ENCODE data around the gene PPIF. TPM values are rescaled to one million over a fixed set of nuclear protein-coding genes. Genes with fewer than 3 reads are reported as not detected.

The PPIF gene
- total RNA-seq, 1 donor from 2014 or later, result 29.7 TPM

DNA sequence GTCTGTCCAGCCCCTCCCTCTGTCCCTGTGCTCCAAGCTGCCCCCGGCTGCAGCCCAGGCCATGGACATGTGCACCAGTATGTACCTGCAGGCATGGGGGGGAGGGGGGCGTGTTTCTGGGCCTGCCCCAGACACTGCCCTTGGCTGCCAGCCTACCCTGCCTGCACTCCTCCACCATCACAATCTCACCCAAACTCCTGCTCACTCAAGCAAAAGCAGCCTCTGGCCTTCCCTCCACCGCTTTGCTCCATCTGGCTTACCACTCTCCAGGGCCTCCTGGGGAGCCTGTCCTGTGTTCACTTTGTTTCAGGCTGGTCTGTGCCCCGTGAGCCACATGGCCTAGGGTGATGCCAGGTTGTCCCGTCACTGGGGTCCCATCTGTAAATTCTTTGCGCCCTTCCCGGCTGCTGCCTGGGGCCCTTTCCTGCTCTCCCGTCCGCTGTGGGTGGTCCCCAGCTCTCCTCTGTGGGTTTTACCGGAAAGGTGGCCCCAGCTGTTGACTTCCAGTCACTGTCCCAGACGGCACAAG, 33.3 kb upstream of the PPIF start:
- no peak for DNase-seq

DNA sequence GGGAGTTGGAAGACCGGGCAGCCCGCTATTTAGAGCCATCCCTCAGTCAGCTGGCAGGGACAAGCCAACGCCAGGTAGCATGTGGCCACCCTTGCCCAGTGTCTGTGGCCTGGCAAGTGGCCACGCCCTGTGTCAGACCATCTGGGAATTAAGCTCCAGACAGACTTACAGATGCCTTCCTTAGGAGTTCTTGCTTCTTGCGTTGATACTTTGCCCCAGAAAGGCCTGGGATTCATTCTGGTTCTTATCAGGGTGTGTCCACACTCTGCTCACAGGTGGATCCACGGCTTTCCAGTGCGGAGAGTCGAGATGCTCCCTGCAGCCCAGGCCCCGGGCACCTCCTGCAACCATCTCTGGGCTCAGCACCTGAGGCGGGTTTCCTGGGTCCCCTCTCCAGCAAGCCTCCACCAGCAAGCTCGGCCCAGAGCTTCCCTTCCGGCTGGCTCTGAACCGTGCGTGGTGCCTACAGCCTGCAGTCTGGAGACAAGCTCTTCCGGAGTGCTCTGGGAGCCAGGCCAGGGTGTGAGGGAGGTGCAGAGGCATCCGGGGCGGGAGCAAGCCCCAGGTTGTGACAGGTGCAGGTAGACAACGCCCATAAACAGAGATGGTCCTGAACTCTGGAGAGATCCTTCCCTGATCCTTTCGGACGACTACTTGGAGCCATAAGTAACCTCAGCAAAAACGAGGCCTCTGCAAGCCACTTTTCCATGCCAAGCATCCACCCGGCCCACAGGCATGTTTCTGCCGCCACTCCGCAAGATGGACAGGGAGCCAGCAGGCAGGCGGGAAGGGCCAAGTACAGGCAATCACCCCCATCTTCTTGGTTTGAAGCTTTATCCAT, 32.3 kb upstream of the PPIF start:
- no peak for DNase-seq

DNA sequence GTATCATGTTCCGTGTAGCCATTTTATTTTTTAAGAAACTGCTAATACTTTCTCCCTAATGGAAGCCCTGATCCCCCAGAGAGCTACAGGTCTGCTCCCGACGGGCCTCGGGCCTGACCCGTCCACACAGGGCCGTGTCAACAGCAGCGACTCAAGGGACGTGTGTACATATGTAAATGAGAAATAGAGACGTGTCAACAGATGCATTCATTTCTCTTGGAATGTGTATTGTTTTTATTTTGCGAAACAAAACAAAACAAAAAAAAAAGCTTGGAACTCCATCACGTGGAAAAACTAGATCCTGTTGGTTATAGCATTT, 31.7 kb upstream of the PPIF start:
- DNase-seq, result no peak

DNA sequence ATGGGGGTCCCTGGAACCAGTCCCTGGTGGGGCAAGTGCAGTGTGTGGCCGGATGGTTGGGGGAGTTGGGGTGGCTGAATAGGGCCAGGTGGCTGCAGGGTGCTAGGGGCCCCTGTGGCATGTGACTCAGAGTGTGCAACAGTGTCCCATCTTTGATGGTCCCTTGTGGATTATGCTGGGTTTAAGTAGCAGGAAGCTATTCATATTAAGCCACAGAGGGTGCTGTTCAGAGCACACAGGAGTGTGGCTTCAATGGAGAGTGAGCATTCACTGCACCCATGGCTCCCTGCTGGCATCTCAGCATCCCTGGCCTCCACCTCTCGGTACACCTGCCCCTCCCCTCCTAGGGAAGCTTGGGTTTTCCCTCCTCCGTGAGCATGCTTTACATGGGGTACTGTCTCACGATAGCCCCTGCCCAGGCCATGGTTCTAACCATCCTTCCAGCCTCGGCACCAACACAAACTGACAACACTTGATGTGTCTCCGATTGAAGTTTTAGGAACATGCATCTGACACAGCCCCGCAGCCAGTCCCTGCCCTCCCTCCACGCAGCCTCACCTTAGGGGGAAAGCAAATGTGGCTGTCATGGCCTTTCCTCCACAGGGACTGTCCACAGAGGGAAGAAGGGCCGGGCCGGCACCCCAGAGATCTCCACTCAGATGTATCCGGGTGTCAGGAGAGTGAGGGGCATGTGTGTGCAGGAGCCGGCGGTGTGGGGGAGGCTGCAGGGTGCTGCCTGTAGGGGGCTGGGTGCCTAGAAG, 30.4 kb upstream of the PPIF start:
- no peak for DNase-seq

DNA sequence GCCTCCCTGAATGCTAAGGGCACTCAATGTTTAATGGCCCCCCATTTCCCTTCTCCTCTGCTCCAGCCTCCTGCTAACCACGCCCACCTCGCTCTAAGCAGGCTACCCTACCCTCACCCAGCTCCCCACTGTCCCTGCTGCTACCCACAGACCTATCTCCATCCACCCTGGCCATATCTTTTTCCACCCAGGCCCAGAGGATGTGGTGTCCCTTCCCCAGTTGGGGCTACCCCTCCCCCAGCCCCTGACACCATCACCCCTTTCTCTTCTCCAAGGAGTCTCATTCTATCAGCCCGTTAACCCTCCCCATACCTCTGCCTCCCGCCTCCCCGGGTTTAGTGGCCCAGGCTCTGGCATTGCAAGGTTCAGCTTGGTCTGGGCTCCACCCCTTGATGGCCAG, 28.9 kb upstream of the PPIF start:
- DNase-seq, result no peak

DNA sequence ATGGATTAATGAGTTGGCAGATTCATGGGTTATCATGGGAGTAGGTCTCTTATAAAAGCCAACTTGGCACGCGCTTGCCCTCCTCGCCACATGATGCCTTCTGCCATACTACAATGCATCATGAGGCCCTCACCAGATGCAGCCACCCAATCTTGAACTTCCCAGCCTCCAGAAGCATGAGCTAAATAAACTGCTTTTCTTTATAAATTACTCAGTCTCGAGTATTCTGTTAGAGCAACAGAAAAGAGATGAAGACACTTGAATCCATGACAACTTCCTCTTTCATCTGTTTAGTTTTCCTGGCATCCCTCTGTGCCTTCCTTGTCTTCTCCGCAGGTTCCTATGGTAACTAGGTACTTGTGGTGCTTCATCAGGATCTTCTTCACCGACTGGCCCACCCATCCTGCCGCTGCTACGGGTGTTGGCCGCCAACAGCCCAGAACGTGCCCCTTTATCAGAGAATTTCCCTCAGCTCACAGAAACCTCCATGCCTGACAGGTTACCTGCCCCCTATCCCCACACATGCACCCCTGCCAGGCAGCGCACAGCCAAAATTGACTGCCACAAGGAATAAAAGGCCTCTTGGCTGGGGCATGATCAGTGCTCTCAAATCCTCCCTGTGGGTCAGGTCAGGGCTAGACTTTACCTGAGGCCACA, 28.0 kb upstream of the PPIF start:
- no peak for DNase-seq

DNA sequence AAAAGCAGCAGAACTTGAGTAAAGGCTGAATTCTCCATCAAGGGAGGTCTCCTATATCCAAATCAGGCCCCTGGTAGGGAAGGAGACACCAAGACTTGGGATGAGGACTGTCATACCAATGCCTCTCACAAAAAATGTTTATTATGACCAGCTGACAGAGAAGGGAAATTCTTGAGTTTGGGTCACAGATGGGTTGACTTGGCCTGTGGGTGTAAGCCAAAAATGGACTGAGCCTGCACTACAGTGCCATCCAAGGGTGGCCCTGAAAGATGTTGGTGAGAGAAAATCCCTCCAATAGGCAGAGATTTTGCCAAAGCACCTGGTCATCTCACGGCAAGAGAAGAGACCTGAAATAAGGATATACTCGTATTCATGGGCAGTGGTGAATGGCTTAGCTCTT, 27.0 kb upstream of the PPIF start:
- DNase-seq, result no peak

DNA sequence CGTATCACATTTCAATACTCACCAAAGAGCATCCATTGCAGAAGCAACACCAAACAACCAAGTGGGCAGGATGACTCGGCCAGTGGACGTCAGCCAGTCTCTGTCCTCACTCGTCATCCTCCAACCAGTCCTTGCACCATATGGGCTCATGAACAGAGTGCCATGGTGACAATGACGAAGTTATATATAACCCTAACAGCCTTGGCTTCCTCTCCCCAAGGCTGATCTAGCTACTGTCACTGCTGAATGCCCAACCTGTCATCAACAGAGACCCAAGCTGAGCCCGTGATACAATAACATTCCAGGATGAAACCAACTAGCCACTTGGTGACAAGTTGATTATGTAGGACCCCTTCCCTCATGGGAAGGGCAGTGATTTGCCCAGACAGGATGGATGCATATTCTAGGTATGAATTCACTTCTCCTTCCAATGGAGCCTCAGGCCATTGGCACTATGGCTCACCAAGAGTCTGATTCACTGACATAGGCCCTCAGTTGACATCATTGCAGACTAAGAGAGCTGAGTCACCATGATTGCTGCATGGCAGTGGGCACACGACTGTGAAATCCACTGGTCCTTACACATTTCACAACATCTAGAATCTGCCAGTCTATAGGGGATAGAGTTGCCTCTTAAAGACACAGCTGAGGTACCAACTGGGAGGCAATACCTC, 26.3 kb upstream of the PPIF start:
- DNase-seq, result no peak

DNA sequence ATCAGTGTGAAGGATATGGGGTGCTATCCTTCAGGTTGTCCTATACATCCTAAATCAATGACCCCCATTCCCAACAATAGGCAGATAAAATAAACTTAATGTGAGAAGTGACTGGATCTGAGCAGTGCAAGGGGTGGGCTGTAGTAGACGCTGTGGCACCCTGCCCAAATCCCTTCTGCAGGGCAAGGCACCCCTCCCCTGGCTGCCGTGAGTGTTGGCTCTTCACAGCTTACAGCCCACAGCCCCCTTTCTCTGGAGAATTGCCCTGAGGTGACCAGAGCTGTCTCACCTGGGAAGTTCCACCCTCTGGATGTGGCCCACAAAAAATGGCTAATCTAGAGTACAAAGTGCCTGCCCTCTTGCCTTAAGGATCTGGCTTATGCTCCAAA, 25.8 kb upstream of the PPIF start:
- DNase-seq, result no peak

DNA sequence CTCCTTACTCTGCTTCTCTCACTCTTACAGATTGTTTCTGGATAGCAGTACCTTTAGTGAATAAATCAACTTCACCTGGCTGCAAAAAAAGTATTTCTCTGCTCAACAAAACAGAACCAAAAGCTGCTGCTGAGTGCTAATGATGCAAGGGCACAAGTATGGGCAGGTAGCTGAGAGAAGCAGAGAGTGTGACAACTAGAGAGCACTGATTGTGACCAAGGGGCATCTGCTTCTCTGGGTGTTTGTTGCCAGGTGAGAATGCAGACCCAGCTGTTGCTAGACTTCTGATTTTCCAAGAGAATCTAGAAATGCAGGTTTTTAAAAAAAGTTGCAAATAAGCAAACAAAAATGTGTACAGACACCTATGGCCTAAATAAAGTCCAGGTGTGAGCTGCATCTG, 25.3 kb upstream of the PPIF start:
- DNase-seq, result no peak

DNA sequence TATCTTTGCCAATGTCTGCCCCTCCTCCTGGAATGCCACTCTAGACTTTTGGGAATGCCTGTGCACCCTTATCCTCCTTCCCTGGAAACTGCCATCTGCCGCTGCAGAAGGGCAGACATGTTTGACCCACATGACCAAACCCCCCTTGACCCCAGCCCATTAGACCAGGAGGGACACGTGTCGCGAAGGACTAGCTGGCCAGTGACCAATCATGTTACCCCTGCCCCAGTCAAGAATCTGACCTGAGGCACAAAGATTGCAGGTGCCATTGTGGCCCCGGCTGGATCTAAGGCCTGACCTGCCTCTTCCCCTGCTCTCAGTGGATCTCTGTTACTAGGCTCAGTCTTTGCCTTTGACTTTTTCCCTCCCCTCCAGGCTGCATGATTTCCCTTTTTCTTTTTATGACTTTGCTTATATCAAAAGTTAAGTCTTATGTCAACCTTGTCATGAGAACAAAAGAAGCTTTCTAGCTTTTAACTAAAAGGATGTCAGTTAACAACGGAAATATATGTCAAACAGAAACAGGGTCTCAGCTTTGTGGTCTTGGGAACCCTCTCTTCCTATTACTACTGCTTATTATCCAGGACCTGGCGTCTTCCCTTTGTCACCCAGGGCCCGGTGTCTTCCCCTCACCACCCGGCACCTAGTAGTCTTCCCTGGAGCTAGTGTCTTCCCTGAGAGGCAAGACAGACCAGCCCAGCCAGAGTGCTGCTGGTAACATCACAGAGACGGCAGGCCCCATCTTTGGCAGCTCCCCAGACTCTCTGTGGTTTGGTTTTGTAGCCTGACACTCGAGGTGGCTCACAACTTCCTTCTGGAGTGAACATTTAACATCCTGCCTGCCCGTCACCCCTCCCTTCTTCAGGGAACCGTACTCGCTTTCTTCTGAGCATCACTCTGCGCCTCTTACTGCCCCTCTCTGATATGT, 24.4 kb upstream of the PPIF start:
- no peak for DNase-seq

DNA sequence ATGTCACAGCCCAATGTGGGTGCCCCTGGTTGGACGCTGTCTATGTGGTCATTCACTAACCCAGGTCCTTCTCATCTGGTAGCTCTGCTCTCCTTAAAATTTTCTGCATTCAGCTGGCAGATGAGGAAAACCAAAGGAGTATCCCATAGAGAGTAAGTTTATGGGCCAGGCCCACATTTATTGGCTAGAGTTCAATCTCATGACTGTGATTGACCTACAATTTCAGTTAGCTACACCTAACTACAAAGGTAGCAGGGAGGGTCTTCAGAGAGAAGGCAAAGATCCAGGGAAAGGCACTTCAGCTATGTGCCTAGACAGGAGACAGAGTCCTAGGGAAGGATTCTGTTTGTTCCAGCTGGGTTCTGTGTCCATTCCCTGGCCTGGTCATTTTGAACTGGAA, 23.7 kb upstream of the PPIF start:
- no peak for DNase-seq

DNA sequence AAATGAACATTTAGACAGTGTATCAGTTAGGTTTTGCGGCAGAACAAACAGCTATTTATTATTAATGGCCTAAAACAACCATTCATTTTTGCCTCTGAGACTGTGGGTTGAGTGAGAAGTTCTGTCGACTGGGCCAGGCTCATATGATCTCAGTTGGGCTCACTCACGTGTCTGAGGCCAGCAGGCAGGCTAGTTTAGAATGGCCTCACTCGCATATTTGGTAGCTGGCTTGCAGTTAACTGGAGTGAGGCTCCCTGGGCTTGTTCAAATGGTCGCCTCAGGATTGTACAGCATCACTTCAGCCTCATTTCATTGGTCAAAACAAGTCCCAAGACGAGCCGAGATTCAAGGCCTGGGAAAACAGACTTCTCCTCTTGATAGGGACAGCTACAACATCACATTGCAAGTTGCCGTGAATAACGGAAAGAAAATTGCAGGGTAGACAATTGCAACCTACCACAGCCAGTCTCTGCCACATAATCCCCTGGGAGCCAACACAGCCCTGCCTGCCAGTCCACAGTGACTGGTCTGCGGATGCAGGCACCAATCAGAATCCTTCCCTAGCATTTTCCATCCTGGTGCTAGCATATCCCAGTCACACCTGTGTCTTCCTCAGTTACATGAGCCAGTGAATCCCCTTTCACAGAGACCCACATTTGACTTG, 23.1 kb upstream of the PPIF start:
- DNase-seq, result no peak

DNA sequence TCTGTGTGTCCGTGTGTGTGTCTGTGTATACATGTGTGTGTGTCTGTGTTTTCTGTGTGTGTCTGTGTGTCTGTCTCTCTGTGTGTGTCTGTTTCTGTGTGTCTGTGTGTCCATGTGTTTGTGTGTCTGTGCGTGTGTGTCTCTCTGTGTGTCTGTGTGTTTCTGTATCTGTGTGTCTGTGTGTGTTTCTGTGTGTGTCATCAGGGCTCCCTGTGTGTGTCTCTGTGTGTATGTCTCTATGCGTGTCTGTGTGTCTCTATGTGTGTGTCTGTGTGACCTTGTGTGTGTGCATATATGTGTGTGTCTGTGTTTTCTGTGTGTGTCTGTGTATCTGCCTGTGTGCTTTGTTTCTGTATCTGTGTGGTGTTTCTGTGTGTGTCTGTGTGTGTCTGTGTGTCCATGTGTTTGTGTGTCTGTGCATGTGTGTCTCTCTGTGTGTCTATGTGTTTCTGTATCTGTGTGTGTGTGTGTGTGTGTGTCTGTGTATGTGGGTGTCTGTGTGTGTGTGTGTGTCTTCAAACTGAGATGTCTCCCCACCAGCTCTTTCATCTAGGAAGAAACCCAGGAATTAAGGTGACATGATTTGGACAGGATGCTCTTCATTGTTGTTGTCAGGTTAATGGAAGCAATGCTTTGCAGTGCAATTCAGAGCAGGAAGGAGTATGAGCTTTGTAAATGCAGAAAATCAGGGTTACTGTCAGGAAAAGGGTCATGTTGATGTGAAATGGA, 20.7 kb upstream of the PPIF start:
- no peak for DNase-seq

DNA sequence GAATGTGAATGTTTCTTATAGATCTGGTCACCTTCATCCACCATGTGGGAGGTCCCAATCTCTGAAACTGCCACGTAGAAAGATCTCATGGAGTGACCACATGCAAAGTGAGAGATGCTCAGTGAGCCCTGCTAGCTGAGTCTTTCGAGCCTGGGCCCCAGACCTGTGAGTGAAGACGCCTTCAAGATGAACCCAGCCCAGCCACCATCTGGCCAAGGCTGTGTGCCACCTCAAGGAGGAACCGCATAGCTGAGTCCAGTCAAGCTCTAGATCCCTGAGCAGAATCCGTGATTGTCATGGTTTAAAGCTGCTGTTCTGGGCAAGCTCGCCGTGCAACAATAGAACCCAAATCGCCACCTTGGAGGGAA, 20.2 kb upstream of the PPIF start:
- no peak for DNase-seq

DNA sequence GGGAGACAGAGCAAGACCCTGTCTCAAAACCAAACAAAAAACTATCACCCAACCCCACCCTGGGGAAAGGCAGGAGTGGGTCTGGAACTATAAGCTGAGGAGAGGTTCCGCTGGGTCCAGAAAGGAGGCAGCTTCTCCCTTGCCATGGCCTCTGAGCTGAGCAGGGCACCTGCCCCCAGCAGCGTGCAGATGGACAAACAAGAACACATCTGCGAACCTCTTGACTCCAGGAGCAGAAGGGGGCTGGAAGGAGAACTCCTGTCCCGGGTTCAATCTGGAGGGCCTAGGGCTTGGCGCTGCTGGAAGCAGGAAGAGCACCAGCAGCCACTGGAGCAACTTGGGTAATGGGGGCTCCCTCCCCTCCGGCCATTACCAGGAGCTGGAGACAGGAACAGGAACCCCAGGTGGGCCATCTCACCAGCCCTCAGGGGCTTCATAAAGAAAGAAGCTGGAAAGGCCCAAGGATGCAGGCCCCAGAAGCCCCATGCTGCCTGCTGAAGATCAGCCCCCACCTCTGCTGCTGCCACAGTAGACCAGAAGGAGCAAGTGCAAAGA, 19.0 kb upstream of the PPIF start:
- no peak for DNase-seq

DNA sequence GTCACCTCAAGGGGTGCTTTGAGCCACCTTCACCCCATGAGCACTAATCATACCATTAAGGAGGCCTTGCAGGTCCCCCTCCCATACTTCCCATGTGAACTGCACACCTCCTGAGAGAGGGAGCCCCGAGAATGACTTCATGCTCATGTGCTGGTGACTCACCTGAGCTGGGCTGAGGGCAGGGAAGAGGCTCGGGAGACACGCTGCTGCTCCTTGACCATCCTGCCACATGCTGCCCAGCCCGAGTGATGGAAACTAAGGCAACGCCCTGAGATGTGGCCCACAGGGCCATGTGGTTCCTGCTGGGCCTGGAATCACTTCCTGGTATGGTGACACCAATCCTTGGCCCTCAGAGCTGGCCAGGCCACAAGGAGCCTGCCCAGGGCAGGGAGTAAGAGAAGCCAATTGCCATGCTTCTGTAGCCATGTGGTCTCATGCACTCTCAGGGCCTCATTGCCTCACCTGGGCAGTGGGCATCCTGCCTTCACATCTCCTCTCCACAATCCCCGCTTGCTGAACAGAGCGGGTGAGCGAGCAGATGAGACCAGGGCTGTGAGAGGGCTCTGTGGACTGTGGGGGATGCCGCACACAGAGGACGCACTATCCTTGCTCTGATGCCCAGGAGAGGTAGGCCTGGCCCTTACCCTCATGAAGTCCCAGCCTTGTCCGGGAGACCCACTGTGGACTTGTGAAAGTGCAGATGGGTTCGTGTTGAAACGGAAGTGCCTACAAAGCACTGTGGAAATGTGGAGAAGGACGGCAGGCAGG, 18.3 kb upstream of the PPIF start:
- no peak for DNase-seq

DNA sequence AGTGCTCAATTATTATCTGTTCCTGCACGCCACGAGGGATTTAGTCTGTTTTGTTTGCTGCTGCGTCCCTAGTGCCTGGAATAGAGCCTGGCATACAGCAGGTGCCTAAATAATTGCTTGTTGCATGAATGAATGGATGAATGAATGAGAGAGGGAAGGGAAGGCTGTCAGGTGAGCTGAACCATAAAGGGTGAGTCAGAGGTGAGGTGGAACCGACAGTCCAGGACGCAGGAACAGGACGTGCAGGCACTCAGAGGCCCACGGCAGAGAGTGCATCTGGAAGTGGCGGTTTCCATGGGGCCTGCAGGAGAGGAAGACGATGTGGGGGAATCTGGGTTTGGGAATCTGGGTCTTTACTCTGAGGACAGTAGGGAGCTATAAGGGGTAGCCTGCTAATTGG, 17.7 kb upstream of the PPIF start:
- no peak for DNase-seq

DNA sequence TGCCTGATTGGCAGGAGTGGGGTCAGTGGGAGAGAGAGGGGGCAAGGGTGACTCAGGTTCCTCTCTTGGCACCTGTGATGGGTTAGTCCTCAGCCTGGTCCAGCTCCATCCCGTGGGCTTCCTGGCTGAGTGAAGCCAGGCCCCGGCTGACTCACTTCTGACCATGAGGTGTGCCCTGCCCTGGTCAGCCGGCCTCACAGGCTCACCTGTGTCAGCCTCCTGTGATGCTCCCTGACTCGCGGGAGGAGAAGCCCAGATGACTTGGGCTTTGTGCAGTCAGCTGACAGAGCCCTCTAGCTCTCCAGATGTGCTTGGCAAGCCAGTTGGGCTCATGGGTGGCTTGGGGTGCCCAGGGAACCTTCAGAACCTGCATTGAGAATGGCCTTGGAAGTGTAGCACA, 16.0 kb upstream of the PPIF start:
- no peak for DNase-seq

Measured in skin of body (tissue), 2 donors.